HG03064 (cell line): ENCODE data around the gene RPS8.
"Not testable (repeated sequence)": the region's sequence is repeated elsewhere in the genome, so short reads cannot be mapped to it uniquely, and the experiment has no call there.

Experiments
- ATAC-seq: cut with Tn5 transposase; IDR thresholded peaks from one replicate; pipeline ENCODE4 v1.9.1; 2021; ENCODE audit warnings: low read depth; ENCODE audit not compliant: unreplicated experiment

The RPS8 gene

GRCh38 chr1:44801491-44802305, 26.4 kb downstream of the RPS8 start:
- ATAC-seq: no peak

- ATAC-seq: no peak
These were observed 27.1 kb downstream of the RPS8 start for GRCh38 chr1:44802306-44803061.

- ATAC-seq: no peak
These were observed 27.6 kb downstream of the RPS8 start for GRCh38 chr1:44803062-44803311.

- no peak for ATAC-seq
These were observed 28.2 kb downstream of the RPS8 start for GRCh38 chr1:44803312-44804095.

- no peak for ATAC-seq
These were observed 30.1 kb downstream of the RPS8 start for GRCh38 chr1:44805311-44806024.

- ATAC-seq: no peak
These were observed 30.8 kb downstream of the RPS8 start for GRCh38 chr1:44806025-44806703.

- no peak for ATAC-seq
These were observed 31.5 kb downstream of the RPS8 start, which contains the start of gene DYNLT4 for GRCh38 chr1:44806704-44807363. Gene DYNLT4 (minus strand): TSS chr1:44807351. CDS start chr1:44806668, 683 bp downstream.

- ATAC-seq: no peak
These were observed 32.2 kb downstream of the RPS8 start for GRCh38 chr1:44807364-44808062.

GRCh38 chr1:44808063-44808937, 33.0 kb downstream of the RPS8 start, which contains the start of gene BTBD19:
Gene BTBD19 (plus strand): TSS chr1:44808523. CDS start chr1:44808821, 298 bp downstream.
- ATAC-seq: no peak

- peak; percentile 38 for ATAC-seq
These were observed 33.9 kb downstream of the RPS8 start for GRCh38 chr1:44808938-44809917.

GRCh38 chr1:44810101-44810761, 34.9 kb downstream of the RPS8 start:
- ATAC-seq: no peak

- not testable (repeated sequence) for ATAC-seq
These were observed 35.4 kb downstream of the RPS8 start for GRCh38 chr1:44810762-44811105.

- ATAC-seq: no peak
These were observed 35.9 kb downstream of the RPS8 start for GRCh38 chr1:44811234-44811633.

- no peak for ATAC-seq
These were observed 37.6 kb downstream of the RPS8 start for GRCh38 chr1:44812822-44813543.

- not testable (repeated sequence) for ATAC-seq
These were observed 40.6 kb downstream of the RPS8 start for GRCh38 chr1:44815926-44816325.

- no peak for ATAC-seq
These were observed 42.0 kb downstream of the RPS8 start for GRCh38 chr1:44817307-44817706.
